Measurements from ENCODE around the gene CNOT2. TPM values are rescaled to one million over a fixed set of nuclear protein-coding genes. Genes with fewer than 3 reads are reported as not detected.
A peak's percentile ranks its signal among the peaks of the same experiment; 100 is the strongest.

The CNOT2 gene
- total and polyA plus RNA-seq, 4 donors, result 17.5 to 93.4 (median 49.0) TPM

DNA sequence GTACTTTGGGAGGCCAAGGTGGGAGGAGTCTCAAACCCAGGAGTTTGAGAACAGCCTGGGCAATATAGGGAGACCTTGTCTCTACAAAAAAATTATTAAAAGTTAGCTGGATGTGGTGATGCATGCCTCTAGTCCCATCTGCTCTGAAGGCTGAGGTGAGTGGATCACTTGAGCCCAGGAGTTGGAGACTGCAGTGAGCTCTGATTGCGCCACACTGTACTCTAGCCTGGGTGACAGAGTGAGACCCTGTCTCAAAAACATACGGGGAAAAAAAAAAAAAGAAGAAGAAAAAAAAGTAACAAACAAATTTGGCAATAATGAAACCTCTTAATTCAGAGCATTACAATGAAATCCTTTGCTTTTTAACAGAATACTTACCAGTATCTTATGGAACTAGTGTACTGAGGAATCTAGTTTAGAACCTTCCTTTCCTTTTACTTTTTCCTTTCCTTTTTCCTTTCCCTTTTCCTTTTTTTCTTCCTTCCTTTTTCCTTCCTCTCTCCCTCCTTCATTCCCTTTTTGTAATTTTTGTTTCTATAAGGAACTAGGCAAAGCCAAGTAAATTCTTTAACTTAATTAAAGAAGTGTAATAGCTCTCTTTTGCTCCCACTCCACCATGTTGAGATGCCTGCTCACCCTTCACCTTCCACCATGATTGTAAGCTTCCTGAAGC is 12.2 kb upstream of the CNOT2 start:
- Histone ChIP-seq H3K9me3 (ENCODE audit: control insufficient read depth in 4 of 4, low read length in 3 of 4) (no peaks in the 10 kb centered on the region), H3K27me3 (ENCODE audit: control insufficient read depth in 4 of 4, insufficient read depth in 4 of 4, low read length in 3 of 4) (no peaks in the 10 kb centered on the region), H3K9ac (ENCODE audit: low read depth in 1 of 2, low read length in 2 of 2) (no peak overlapping the region), H3K27ac (ENCODE audit: low read depth in 1 of 2, low read length in 2 of 2) (no peak overlapping the region), H3K4me3 (ENCODE audit: low read depth in 1 of 3, low read length in 3 of 3) (no peak overlapping the region), H3K4me1 (ENCODE audit: control insufficient read depth in 4 of 4, insufficient read depth in 4 of 4, low read length in 3 of 4) (no peaks in the 10 kb centered on the region), H3K36me3 (ENCODE audit: control insufficient read depth in 4 of 4, insufficient read depth in 3 of 4, low read depth in 1 of 4, low read length in 3 of 4) (no peaks in the 10 kb centered on the region)
- 63% methylated on average over 2 of the region's 2 CpGs for WGBS
- TF ChIP-seq HNF4G (IDR thresholded peaks at IDR 0.05) (no peak), MAX (IDR thresholded peaks at IDR 0.05) (no peak), RXRA (IDR thresholded peaks at IDR 0.05) (no peak), RAD21 (IDR thresholded peaks at IDR 0.05) (no peak), GABPA (IDR thresholded peaks at IDR 0.05 in 1 of 2, conservative IDR thresholded peaks at IDR 0.05 in 1 of 2) (no peak), EGR1 (IDR thresholded peaks at IDR 0.05; ENCODE audit: low read depth in 2 of 2) (no peak), FOXA2 (IDR thresholded peaks at IDR 0.05) (no peak), REST (IDR thresholded peaks at IDR 0.05) (no peak), FOXA1 (IDR thresholded peaks at IDR 0.05) (no peak), HNF4A (conservative IDR thresholded peaks at IDR 0.05) (no peak)
- no peak for DNase-seq (ENCODE audit: low spot score)

GRCh38 chr12:70236990-70237389 is 6.2 kb upstream of the CNOT2 start:
- no peak overlapping the region for H3K27ac ChIP-seq (ENCODE audit: low read depth in 1 of 2, low read length in 2 of 2)
- peaks cover 3 to 13% (median 8%) of the 10 kb centered on the region in 4 donors for H3K36me3 ChIP-seq (ENCODE audit: control insufficient read depth in 4 of 4, insufficient read depth in 3 of 4, low read depth in 1 of 4, low read length in 3 of 4)
- no peaks in the 10 kb centered on the region for H3K27me3 ChIP-seq (ENCODE audit: control insufficient read depth in 4 of 4, insufficient read depth in 4 of 4, low read length in 3 of 4)
- DNase-seq (ENCODE audit: low spot score), result no peak
- H3K9ac ChIP-seq (ENCODE audit: low read depth in 1 of 2, low read length in 2 of 2), result no peak overlapping the region
- H3K4me1 ChIP-seq (ENCODE audit: control insufficient read depth in 4 of 4, insufficient read depth in 4 of 4, low read length in 3 of 4), result peaks cover 0 to 5% (median 3%) of the 10 kb centered on the region in 4 donors
- no peaks in the 10 kb centered on the region for H3K9me3 ChIP-seq (ENCODE audit: control insufficient read depth in 4 of 4, low read length in 3 of 4)
- H3K4me3 ChIP-seq (ENCODE audit: low read depth in 1 of 3, low read length in 3 of 3), result no peak overlapping the region
- TF ChIP-seq RXRA (IDR thresholded peaks at IDR 0.05), result peak in 1 of 2 donors; percentile 4
- TF ChIP-seq HNF4A (conservative IDR thresholded peaks at IDR 0.05), result peak; percentile 24 to 25
- no peak for TF ChIP-seq TAF1 (conservative IDR thresholded peaks at IDR 0.05)
- 51% methylated on average over 1 of the region's 1 CpG for WGBS

DNA sequence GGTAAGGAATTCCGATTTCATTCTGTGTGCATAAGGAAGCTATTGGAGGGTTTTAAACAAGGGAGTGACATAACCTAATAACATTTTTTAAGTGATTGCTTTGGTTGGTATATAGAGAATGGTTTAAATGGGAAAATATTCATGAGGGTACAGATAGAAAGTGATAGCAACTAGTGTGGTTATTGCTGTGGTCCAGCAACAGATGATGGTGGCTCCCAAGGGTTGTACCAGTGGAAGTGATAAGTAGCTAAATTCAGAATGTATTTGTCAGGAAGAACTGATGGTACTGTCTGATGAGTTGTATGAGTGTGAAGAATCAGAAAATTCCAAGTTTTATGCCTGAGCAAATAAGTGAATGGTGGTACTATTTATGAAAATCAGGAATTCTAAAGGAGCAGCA is 2.6 kb upstream of the CNOT2 start:
- Histone ChIP-seq H3K27ac (ENCODE audit: low read depth in 1 of 2, low read length in 2 of 2) (no peak overlapping the region), H3K27me3 (ENCODE audit: control insufficient read depth in 4 of 4, insufficient read depth in 4 of 4, low read length in 3 of 4) (no peaks in the 10 kb centered on the region), H3K4me1 (ENCODE audit: control insufficient read depth in 4 of 4, insufficient read depth in 4 of 4, low read length in 3 of 4) (peaks cover 7 to 20% (median 15%) of the 10 kb centered on the region in 4 donors), H3K4me3 (ENCODE audit: low read depth in 1 of 3, low read length in 3 of 3) (no peak overlapping the region), H3K9me3 (ENCODE audit: control insufficient read depth in 4 of 4, low read length in 3 of 4) (no peaks in the 10 kb centered on the region), H3K36me3 (ENCODE audit: control insufficient read depth in 4 of 4, insufficient read depth in 3 of 4, low read depth in 1 of 4, low read length in 3 of 4) (peaks cover 3 to 13% (median 8%) of the 10 kb centered on the region in 4 donors), H3K9ac (ENCODE audit: low read depth in 1 of 2, low read length in 2 of 2) (no peak overlapping the region)
- WGBS, result 89% methylated on average over 1 of the region's 1 CpG
- no peak for DNase-seq (ENCODE audit: low spot score)
- TF ChIP-seq HNF4A (conservative IDR thresholded peaks at IDR 0.05), result no peak
- no peak for TF ChIP-seq RXRA (IDR thresholded peaks at IDR 0.05)
- TF ChIP-seq HNF4G (IDR thresholded peaks at IDR 0.05), result no peak
- TF ChIP-seq RAD21 (IDR thresholded peaks at IDR 0.05), result no peak
- no peak for TF ChIP-seq FOXA2 (IDR thresholded peaks at IDR 0.05)
- TF ChIP-seq MAX (IDR thresholded peaks at IDR 0.05), result no peak
- TF ChIP-seq, protein P1, sequence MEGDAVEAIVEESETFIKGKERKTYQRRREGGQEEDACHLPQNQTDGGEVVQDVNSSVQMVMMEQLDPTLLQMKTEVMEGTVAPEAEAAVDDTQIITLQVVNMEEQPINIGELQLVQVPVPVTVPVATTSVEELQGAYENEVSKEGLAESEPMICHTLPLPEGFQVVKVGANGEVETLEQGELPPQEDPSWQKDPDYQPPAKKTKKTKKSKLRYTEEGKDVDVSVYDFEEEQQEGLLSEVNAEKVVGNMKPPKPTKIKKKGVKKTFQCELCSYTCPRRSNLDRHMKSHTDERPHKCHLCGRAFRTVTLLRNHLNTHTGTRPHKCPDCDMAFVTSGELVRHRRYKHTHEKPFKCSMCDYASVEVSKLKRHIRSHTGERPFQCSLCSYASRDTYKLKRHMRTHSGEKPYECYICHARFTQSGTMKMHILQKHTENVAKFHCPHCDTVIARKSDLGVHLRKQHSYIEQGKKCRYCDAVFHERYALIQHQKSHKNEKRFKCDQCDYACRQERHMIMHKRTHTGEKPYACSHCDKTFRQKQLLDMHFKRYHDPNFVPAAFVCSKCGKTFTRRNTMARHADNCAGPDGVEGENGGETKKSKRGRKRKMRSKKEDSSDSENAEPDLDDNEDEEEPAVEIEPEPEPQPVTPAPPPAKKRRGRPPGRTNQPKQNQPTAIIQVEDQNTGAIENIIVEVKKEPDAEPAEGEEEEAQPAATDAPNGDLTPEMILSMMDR (IDR thresholded peaks at IDR 0.05; ENCODE audit: low read depth, low read length, missing input control), result no peak
- no peak for TF ChIP-seq GABPA (IDR thresholded peaks at IDR 0.05 in 1 of 2, conservative IDR thresholded peaks at IDR 0.05 in 1 of 2)
- TF ChIP-seq SP1 (IDR thresholded peaks at IDR 0.05), result no peak
- TF ChIP-seq REST (IDR thresholded peaks at IDR 0.05), result no peak
- TF ChIP-seq ZBTB33 (IDR thresholded peaks at IDR 0.05), result no peak

Data from liver (tissue), 9 donors.